HG03025 (cell line): Measurements from ENCODE around the gene ANTXR2.

ENCODE experiments used
- ATAC-seq: cut with Tn5 transposase; IDR thresholded peaks from one replicate; pipeline ENCODE4 v1.9.1; 2021; ENCODE audit warnings: mild to moderate bottlenecking, moderate library complexity; ENCODE audit not compliant: unreplicated experiment, low FRiP score

ANTXR2 gene

DNA sequence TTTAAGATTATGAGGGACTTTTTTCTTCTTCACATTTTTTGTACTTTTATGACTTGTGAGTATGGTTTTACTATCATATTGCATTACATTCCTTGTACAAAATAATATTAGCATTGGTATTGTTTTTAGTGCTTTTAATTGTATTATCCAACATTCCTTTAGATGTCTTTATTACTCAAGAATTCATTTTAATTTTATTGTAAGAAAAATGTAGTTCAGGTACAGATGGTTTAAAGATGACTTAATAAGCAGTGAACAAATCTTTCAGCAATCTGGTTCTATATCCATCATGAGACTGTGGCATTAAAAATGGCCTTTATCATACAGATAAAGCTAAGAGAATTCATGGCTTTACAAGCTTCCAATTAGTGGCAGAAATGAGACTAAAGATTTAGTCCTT lies 191.6 kb downstream of the ANTXR2 start:
- ATAC-seq: no peak

DNA sequence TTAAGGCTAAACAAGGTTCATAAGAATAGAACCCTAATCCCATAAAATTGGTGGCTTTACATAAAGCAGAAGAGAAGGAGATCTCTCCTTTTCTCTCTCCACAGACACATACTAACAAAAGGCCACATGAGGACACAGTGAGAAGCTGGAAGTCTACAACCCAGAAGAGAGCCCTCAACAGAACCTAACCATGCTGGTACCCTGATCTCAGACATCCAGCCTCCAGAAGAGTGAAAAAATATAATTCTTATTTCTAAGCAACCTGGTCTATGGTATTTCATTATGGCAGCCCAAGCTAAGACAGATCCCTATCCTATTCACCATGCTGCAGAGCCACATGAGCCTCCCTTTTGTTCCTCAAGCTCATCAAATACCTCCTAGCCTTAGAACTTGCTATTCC lies 195.5 kb downstream of the ANTXR2 start:
- no peak for ATAC-seq

DNA sequence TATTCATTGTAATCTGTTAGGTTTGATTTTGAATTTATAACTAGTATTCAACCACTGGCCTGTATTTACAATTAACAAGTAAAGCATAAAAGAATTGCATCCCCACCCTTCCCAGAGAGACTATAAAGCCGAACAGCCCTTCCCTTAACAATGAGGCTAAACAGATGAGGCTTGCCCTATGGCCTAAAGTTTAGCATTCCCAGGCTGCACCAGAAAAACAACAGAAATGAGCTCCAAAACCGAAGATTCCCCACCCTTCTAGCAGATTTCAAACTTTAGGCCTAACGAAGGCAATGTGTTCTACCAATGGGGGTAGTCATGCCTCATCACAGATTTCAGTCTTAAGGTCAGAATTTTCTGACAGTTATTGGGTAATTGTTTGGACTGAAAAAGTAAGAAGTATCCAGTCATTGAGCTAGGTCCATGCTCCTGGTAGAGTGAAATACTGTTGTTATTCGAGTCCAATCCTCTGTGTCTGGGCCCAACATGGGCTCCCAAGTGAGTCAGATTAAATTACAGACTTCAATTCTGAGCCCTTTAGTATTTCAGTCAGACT lies 197.6 kb downstream of the ANTXR2 start:
- no peak for ATAC-seq

DNA sequence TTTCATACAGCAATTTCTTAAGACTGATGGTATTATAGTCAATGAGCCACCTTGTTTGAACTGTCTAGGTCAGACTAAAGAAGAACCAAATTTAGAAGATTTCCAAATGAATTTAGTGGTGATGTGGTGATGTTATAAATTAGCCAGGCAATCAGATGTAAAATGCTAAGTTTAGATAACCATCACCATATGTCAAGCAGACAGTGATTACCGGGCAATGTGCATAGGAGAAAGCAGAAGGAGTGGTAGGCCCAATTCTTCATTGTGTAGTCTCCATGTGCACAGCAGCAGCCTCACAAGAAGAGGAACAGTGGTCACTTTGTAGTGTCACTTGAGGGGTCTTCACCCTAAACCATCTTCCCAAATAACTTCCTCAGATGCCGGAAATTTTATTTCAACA lies 198.8 kb downstream of the ANTXR2 start:
- ATAC-seq: no peak

DNA sequence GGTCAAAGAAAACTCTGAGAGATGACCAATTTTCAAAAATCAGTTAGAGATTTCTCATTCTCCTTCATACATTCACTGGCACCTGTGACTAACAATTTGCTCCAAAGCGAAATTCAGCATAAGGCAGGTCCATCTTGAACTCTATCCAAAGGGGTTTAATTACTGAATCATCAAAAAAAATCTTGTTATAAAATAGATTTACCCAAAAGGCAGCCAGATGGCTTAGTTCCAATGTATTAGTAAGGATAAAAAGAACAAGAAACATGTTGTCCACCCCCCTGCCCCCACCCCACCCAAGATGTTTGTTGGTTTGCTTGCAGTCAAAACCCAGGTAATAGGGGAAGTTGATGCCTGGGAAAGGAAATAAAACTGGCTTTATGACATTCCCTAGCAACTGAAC lies 200.3 kb downstream of the ANTXR2 start:
- ATAC-seq: no peak

DNA sequence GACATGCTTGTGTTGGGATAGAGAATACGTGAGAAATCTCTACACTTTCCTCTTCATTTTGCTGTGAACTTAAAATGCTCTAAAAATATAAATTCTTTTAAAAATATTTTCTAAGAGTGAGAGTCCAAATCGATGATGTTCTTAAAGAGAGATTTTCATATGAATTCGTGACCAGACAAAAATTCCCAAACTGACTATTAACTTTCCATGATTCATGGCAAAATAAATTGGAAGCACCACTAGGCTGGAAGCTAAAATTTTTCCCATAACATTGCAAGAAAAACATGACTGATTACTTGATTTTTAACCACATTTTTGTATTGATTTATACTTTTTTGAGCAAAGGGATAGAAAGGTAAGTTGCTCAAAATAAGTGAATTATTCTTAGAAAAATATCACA lies 201.1 kb downstream of the ANTXR2 start:
- no peak for ATAC-seq

DNA sequence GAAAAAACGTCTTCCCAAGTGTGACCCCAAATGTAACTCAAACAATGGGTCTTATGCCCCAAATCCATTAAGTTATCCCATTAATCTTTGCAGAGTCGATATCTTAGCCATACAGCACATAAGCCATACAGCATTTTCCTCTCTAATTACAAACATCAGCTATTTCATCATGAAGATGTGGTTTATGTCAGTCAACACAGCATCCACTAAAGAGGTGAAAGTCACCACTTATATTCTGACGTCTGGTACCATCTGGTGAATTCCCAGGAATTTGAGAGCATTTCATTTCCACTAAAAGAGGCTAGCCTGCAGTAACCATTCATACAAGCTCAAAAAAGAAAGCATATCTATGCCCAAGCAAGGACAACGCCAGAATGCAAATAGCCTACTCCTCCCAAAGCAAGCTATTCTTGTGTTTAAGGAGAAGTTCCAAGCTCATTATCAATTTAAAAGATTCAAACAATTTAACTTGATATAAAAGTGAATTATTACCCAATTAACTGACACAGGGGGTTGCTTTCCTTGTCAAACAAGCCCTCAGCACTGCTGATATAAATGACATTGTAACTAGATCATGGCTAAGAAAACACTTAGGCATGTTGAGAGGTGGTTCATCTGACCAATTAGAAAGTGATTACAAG lies 203.3 kb downstream of the ANTXR2 start:
- no peak for ATAC-seq

DNA sequence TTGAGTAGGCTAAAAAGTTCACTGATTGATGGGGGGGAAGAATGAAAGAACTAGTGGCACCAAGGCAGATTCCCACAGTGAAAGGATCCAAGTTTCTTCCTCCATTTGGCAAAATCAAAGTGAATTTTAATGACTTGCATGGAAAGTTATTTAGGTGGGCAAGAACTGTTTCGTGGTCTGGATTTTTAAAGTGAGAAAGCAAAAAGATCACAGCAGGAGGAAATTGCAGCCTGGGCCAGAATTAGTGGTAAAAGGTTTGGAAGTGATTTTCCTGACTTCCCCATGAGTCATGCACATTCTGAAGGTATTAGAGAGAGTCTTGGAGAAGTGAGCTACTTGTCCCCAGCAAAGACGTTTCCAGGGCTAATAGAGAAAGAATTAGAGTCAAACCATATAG lies 207.8 kb downstream of the ANTXR2 start:
- ATAC-seq: no peak

DNA sequence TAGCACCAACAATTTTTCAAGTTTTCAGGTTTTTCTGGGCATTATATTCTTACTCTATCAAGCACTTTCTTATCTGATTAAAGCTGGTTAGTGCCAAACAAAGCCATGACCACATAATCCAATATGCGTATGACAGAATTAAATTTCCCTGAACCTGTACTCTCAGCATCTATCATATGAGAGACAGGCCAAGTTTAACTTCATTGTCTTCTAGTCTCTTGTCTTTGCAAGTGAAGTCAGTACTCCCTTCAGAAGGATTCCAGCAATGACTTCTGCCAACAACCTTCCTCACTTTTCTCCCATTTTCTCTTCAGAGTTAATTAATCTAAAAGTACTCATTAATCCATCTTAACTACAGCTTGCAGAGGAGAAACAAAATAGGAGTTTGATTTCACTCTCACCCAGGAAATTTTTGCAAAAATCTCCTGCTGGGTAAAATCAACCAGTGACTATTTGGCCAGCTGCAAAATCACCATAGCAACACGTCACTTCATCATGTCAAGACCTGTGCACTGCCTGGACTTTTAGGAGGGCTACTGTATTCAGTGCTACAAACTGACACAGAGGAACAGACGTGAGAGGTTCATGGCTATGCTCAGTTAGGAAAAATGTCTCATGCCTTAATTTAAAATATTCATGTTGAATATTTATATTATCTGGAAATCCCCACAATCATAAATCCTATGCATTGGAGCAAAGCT lies 208.4 kb downstream of the ANTXR2 start:
- ATAC-seq: no peak

DNA sequence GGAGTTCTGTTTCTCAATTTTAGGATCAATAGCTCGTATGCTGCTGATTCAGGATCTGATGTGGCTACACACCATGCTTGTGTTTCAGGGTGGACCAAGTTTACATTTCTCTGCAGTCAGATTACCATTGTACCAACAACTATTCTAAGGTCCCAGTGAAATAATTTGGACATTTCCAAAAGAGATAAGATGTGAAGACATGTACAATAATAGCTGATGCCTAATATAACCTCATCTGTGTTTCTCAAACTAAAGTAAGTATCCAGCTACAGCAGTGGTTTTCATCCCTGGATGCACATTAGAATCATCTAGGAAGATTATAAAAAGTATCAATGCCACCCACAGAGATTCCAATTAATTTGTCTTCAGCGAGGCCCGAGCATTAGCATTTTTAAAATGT lies 209.7 kb downstream of the ANTXR2 start:
- ATAC-seq: no peak

DNA sequence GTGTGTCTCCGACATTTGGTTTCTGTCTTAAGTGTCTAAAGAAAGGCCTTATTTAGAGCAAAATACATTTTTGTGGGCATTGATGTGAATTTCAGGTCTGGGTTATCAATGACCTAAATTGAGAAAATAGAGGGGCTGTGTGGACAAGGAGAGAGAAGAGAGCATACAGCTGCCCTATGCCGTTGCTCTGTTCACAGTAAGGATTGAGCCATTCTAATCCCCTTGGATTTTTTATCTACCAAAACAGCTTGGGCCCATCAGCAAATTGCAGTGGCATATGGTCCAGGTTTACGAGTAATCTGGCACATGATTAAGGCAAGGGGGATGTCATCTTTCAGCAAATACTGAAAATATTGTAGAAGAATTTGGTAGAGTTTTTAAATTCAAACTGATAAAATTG lies 210.2 kb downstream of the ANTXR2 start:
- ATAC-seq: no peak

DNA sequence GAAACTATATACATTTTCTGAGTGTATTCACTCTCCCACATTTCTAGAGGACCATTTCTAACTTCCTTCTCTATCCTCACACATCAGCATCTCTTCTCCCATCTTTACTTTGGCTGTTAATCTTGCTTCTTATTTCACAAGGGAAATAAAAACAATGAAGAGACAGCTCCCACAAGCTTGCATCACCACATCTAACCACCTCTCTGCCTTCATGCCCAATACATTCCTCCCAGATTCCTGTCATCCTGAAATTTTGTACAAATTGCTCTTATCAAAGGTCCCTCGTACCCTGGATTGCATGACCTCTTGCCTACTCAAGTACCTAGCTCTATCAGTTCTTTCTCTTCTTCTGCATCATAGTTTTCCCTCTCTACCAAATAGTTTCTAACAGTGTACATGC lies 215.2 kb downstream of the ANTXR2 start:
- ATAC-seq: no peak

DNA sequence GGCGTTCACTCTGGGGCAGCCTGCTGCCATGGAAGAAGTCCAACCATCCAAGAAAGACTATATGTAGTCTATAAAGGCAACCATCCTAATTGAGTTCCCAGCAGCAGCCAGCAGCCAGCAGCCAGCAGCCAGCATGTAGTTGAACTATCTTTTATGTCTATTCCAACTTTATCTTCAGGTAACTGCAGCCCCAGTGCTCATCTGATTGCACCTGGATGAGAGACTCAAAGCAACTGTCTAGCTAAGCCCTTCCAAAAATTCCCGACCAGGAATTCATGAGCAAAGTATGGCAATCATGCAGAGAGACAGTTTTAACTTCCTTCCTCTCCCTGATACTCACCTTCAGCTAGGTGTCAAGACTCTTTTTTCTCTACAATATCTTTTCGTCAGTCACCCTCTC lies 216.8 kb downstream of the ANTXR2 start:
- no peak for ATAC-seq

DNA sequence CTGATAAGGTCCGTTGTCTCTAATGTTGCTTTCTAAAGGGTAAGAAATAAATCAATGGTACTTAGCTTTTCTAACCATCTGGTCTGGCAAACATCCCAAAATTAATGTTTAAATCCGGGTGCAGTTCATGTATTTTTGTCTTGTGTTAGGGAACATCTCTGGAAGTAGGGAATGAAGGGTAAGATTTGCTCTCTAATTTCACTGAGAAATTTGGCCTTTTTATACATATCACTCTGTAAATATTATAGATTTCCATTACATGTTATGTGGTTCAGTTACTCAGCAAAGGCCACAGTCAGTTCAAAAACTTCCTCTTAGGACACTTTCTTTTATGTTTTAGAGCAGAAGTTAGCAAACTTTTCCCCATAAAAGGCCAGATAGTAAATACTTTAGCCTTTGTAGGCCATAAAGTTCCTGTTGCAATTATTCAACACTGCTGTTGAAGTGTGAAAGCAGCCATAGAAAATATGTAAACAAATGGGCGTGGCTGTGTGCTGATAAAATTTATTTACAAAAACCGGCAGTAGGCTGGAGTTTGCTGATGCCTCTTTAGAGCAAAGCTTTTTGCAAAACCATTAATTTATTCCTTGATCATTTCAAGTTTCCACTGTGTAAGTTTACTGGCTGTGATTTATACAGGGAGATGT lies 218.1 kb downstream of the ANTXR2 start:
- no peak for ATAC-seq

DNA sequence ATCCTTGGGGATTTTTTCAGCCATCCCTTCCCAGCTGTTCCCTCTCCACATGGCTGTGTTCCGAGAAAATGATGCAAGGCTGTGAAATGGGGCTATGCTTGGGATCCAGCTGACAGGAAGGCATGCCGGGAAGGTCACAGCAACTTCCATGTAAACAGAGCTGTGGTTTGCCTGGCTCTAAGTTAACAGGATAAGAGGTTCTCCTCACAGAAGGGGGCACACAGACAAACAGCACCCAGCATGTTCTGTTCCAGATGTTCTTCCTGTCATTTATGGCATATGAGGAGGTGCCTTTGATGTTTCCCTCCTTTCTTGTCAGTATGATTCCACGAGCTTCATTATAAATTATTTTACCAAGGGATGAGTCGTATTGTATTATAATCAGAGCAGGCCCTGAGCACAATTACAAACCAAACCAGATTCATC lies 220.7 kb downstream of the ANTXR2 start:
- no peak for ATAC-seq

DNA sequence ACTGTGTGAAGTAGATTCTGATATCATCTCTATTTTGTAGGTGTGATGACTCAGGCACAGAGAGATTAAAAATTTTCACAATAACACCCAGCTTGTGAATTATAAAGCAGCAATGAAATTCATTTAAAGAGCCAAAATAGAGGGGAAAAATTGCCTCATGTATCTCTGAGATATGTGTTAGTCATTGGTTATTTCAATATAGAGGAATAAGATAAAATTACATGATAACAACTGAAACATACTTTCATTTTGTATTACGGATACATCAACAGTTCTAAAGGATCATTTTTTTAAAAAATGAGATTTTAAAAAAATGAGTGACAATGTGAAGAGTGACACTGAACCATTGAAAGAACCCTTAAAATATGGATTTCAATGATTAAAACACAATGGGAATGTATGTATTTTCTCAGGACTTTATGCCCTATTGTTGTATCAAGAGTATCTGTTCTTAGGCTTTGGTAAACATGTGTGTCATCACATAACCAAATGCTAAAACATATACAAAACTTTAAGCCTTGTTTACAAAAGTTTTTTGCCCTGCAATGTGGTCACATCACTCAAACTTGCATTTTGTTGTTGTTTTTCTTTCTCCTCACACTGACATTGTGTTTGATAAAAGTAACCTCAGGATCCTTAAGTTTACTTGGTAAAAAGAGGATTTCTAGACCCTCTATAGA lies 221.3 kb downstream of the ANTXR2 start:
- ATAC-seq: no peak
